ENCODE measurements around the gene FOXP1.

The FOXP1 gene

DNA sequence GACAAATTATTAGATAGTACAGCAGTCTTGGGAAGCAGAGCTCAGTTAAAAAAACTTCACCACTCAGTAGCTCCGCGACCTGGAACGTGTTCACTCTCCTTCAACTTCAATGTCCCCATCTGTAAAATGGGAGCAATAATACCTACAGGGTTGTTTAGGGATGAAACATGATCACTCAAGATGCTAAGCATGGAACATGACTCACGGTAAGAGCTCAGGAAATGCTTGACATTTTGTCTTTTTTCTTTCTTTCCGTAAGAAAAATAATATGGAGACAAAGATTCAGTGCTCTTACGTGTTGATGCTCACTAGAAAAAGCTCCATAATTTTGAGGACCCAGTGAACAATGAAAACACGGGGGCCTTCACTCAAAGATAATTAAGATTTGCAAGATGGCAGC, 664.4 kb downstream of the FOXP1 start:
- DNase-seq: no peak

DNA sequence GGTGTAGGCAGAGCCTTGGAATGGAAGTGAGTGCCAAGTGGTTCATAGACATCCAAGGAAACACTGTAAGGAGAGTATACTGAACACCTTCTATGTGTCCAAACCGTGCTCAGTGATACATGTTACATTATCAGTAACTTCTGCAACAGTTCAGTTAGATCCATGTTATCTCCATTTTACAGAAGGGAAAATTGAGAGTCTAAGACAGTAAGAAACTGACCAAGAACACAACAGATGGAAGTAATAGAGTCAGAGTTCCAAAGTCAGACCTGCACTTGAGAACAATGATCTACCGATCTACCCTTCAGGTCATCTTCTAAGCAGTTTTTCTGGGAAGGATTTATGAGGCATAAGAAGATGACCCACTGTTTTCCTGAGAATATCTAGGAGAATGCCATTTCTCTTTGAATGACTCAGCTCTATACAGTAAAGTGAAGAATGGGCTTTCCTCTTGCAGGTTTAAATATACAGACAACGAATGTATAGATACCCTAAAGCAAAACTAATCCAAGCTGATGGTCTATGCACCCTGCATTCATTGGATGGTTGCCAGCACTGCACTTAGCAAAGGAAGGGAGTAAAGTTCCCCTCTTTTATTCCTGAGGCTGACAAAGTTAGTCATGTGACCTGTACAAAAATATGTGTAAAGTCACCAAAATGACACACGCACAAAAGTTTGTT, 667.0 kb downstream of the FOXP1 start:
- no peak for DNase-seq

DNA sequence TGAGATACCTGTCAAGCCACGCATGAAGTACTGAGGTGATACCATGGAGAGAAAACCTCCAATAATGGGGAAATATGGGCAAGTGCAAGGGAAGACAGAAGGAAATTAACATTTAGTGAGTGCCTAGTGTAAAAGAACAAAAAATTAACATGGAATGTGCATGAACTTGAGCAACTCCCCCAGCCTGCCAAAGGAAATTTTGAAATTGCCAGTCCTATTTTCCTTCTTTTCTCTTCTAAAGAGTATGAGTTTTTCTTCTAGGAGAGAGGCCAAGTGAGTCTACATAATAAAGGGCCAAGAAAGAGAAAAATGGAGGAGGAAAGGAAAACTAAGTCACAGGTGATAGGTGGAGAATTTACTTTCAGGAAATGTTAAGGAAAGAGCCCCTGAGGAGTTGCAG, 668.7 kb downstream of the FOXP1 start:
- DNase-seq: no peak

DNA sequence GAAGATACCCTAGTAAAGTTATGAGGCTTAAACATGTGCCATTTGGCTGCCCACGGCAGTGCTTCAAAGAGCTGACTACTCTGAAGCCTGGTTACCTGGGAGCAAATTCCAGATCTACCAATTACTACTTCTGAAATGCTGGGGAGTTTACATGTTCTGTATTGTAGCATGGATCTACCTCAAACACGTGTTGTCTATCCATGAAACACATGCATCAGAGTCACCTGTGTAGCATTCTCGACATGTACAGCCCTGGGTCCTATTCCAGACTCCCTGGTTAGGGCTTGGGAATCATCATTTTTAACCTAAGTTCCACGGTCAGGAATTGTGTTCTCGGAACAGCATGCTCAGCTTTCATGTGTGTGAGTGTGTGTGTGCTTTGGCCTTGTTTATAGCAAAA, 671.8 kb downstream of the FOXP1 start:
- no peak for DNase-seq

DNA sequence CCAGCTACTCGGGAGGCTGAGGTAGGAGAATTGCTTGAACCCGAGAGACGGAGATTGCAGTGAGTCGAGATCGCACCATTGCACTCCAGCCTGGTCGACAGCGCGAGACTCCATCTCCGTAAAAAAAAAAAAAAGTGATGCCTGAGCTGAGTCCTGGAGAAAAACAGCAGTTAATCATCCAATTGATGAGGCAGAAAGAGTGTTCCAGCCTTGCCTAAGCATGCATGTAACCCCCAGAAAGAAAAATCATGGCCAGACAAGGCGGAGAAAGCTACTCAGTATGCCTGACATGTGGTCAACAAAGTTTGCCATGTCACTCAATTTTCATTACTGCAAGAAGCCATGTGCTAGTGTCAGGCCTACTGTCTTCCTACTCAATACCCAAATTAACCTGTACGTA, 678.0 kb downstream of the FOXP1 start:
- no peak for DNase-seq
